ENCODE results near the gene CCL21. TPM values are rescaled to one million over a fixed set of nuclear protein-coding genes. Genes with fewer than 3 reads are reported as not detected.

CCL21 gene
- total and polyA plus RNA-seq, 2 of the 4 experiments (the other 2 are of a cell fraction): not detected

DNA sequence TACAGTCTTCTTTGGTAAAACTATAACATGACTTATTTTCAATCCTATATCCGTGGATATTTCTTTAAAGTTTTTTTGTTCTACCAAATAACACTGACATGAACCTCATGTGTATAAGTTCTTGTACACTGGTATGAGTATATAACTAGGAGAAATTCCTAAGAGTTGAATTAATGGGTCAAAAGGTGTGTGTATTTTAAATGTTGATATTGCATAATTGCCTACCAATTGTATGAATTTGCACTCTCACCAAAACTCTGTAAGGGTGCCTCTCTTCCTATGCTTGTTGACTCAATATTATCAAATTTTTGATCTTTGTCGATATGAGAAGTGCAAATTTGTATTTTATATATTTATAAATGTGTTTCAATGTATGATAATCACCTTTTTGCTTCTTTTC lies 22.9 kb upstream of the CCL21 start:
- Histone ChIP-seq H2AK5ac (ENCODE audit: low read depth, low read length) (no peak overlapping the region), H2BK15ac (ENCODE audit: low read depth, low read length) (no peak overlapping the region), H3K18ac (ENCODE audit: low read depth, low read length) (no peak overlapping the region), H3K56ac (ENCODE audit: extremely low read depth, insufficient read depth, low read length) (no peak overlapping the region), H4K8ac (ENCODE audit: low read depth in 2 of 2, low read length in 2 of 2) (no peak overlapping the region), H4K5ac (ENCODE audit: low read depth, low read length) (no peak overlapping the region), H3K27me3 (ENCODE audit: control insufficient read depth, insufficient read depth, low read length) (peaks cover 10% of the 10 kb centered on the region), H4K91ac (ENCODE audit: insufficient read depth, low read depth, low read length) (no peak overlapping the region), H3K27ac (ENCODE audit: insufficient read depth, low read length) (no peak overlapping the region), H2BK5ac (ENCODE audit: low read depth, low read length, poor library complexity, severe bottlenecking) (no peak overlapping the region), H3K14ac (replicated peaks; ENCODE audit: low read depth, low read length) (no peak overlapping the region), H2AFZ (replicated peaks; ENCODE audit: low read length, poor library complexity) (no peak overlapping the region), H3K9me3 (ENCODE audit: control insufficient read depth, insufficient read depth, low read length) (no peaks in the 10 kb centered on the region), H3K4me2 (ENCODE audit: low read depth, low read length) (no peak overlapping the region), H3K4me1 (ENCODE audit: control insufficient read depth, insufficient read depth, low read length) (no peaks in the 10 kb centered on the region), H2BK120ac (ENCODE audit: low read depth, low read length) (no peak overlapping the region), H2BK20ac (ENCODE audit: low read depth, low read length) (no peak overlapping the region), H4K20me1 (ENCODE audit: insufficient read depth, low read length) (no peaks in the 10 kb centered on the region), H3K79me1 (ENCODE audit: low read depth in 1 of 2, low read length in 2 of 2) (no peaks in the 10 kb centered on the region), H3K9ac (ENCODE audit: low read depth, low read length) (no peak overlapping the region), H3K4ac (ENCODE audit: low read depth, low read length) (no peak overlapping the region), H3K9me1 (ENCODE audit: insufficient read depth, low read length) (no peaks in the 10 kb centered on the region), H3K4me3 (ENCODE audit: insufficient read depth, low read depth, low read length) (no peak overlapping the region), H3K23ac (ENCODE audit: low read depth, low read length) (no peak overlapping the region), H2AK9ac (replicated peaks; ENCODE audit: low read depth, low read length, poor library complexity) (no peak overlapping the region), H3K36me3 (ENCODE audit: control insufficient read depth, insufficient read depth, low read length) (no peaks in the 10 kb centered on the region)
- ChIA-PET POLR2A (ENCODE audit: unreplicated experiment) (no interaction called here), CTCF (no interaction called here)
- no peak for ATAC-seq (ENCODE audit: low read depth)
- no peak for DNase-seq
- TF ChIP-seq BHLHE40 (IDR thresholded peaks at IDR 0.05; ENCODE audit: low read depth, low read length) (no peak), NFE2L2 (IDR thresholded peaks at IDR 0.05; ENCODE audit: low read depth, low read length) (no peak), SMC3 (IDR thresholded peaks at IDR 0.05; ENCODE audit: low read depth, low read length) (no peak), RAD21 (IDR thresholded peaks at IDR 0.05; ENCODE audit: low read length) (no peak), MAFK (IDR thresholded peaks at IDR 0.05; ENCODE audit: low read depth, low read length) (no peak), MXI1 (IDR thresholded peaks at IDR 0.05; ENCODE audit: borderline replicate concordance, low read depth, low read length) (no peak)
- TF ChIP-seq, protein P1, sequence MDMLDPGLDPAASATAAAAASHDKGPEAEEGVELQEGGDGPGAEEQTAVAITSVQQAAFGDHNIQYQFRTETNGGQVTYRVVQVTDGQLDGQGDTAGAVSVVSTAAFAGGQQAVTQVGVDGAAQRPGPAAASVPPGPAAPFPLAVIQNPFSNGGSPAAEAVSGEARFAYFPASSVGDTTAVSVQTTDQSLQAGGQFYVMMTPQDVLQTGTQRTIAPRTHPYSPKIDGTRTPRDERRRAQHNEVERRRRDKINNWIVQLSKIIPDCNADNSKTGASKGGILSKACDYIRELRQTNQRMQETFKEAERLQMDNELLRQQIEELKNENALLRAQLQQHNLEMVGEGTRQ (IDR thresholded peaks at IDR 0.05; ENCODE audit: low read depth, low read length): no peak
- dilution Hi-C loops (cut with HindIII; ENCODE audit: low sequenced_read_pairs, unreplicated experiment): no loop called here
- no CpG with 5 or more reads among the region's 2 CpGs for WGBS, 2 experiments (ENCODE audit: extremely low coverage in 2 of 2, insufficient read length in 1 of 2)
- in situ Hi-C loops (cut with MboI; ENCODE audit: low sequenced_read_pairs): no loop called here
- intact Hi-C loops (cut with micrococcal nuclease): no loop called here
- no TSS peak for BruUV-seq (replicated peaks)

Measured in IMR-90 (cell line).